Measurements from ENCODE around the gene HSPB1.
A peak's percentile ranks its signal among the peaks of the same experiment; 100 is the strongest.
"Not testable (repeated sequence)": the region's sequence is repeated elsewhere in the genome, so short reads cannot be mapped to it uniquely, and the experiment has no call there.

HSPB1 gene

DNA sequence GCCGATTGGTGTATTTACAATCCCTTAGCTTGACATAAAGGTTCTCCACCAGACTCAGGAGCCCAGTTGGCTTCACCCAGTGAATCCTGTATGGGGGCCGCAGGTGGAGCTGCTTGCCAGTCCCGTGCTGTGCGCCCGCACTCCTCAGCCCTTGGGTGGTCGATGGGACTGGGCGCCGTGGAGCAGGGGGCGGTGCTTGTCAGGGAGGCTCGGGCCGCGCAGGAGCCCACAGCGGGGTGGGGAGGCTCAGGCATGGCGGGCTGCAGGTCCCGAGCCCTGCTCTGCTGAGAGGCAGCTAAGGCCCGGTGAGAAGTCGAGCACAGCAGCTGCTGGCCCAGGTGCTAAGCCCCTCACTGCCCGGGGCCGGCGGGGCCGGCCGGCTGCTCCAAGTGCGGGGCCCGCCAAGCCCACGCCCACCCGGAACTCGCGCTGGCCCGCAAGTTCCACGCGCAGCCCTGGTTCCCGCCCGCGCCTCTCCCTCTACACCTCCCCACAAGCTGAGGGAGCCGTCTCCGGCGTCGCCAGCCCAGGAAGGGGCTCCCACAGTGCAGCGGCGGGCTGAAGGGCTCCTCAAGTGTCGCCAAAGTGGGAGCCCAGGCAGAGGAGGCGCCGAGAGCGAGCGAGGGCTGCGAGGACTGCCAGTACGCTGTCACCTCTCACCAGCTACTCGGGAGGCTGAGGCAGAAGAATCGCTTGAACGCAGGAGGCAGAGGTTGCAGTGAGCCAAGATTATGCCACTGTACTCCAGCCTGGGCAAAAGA is 7.0 kb downstream of the HSPB1 start:
- not testable (repeated sequence) for DNase-seq

DNA sequence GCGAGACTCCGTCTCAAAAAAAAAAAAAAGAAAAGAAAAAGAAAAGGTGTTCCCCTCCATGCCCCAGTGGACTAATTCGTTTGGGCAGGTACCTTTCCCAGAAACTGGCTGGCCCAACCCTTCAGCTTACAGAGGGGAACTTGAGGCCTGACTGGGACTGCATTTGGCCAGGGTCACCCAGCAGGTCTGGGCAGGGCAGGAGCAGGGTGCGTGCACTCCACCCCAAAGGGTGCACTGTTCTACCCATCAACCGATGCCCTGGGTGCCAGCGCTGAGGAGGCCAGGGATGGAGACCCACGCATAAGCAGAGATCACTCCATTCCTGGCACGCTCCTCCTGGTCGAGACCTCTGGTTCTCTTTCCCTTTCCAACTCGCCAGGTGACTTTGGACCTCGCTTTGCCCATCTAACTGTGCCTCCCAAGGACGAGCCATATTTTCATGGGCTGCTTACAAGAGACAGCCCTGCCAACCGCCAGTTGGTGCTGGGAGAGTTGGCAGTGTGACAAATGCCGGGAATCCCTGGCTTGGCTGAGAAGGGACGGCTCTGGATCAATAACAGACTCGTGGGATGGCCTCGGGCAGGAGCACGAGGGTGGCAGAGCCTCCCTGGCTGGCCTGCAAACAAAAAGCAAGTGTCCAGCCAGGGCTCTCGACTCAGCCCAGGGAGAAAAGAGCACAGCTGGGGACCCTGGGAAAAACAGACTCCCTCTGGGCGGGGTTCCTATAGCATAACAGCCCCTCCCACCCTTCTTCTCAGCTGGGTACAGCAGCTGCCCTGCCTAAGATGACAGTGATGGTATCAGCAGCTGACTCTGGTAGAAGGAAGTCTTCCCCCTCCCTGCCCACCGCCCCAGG is 7.9 kb downstream of the HSPB1 start:
- no peak for DNase-seq

DNA sequence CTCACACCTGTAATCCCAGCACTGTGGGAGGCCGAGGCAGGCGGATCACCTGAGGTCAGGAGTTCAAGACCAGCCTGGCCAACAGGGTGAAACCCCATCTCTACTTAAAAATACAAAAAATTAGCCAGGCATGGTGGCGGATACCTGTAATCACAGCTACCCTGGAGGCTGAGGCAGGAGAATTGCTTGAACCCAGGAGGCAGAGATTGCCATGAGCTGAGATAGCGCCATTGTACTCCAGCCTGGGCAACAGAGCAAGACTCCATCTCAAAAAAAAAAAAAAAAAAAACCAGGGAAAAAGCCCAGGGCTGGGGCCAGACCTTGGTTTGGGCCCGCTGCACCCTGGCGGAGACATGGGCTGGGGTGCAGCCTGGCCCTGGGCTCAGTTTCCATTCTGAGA is 9.4 kb downstream of the HSPB1 start:
- not testable (repeated sequence) for DNase-seq

DNA sequence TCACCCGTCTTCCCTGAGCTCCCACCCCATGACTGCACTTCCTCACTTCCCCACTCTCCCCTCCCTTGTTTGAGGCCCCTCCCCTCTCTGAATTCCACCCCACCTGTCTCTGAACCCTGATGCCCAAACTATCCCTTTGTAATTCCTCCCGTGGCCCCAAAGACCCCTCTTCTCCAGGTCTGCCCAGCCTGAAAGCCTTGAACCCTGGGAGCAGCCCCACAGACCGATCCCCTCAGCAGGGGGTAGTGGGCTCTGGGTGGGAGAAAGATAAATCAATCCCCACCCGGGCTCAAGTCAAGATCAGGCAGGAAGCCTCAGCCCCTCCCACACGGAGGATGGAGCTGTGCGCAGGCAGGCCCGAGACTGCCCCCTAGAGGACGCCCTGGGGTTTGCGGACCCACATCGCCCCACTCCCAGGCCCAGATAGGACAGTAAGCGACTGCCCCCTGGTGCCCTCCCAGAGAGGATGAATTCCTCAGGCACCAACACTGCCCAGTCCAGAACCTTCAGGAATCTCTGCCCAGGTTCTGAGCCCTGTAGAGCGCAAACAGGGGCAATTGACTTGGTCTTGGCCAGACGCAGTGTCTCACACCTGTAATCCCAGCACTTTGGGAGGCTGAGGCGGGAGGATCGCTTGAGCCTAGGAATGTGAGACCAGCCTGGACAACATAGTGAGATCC is 11.7 kb downstream of the HSPB1 start:
- peak; percentile 95 for DNase-seq

DNA sequence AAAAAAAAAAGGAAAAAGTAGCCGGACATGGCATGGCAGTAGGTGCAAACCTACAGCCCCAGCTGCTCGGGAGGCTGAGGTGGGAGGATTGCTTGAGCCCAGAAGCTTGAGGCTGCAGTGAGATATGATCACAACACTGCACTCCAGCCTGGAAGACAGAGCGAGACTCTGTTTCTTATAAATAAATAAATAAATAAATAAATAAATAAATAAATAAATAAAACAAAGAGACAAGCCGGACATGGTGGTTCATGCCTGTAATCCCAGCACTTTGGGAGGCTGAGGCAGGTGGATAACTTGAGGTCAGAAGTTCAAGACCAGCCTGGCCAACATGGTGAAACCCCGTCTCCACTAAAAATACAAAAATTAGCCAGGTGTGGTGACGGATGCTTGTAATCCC is 12.3 kb downstream of the HSPB1 start:
- not testable (repeated sequence) for DNase-seq

DNA sequence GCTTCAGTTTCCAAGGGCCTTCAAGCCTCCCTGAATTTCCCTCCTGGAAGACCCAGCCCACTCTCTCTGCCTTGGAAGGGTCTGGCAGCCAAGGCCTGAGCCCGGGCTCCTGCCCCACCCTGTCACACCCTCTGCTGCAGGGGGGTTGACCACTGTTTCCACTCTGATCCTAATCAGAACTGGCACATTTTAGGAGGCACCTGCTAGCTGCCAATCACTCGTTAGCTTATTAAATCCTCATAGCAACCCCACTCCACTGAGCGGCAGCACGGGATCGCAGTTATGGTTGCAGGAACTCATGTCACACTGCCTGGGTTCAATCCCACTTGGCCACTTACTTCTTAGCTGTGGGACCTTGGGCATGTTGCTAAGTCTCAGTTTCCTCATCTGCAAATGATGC is 12.9 kb downstream of the HSPB1 start:
- DNase-seq: no peak

DNA sequence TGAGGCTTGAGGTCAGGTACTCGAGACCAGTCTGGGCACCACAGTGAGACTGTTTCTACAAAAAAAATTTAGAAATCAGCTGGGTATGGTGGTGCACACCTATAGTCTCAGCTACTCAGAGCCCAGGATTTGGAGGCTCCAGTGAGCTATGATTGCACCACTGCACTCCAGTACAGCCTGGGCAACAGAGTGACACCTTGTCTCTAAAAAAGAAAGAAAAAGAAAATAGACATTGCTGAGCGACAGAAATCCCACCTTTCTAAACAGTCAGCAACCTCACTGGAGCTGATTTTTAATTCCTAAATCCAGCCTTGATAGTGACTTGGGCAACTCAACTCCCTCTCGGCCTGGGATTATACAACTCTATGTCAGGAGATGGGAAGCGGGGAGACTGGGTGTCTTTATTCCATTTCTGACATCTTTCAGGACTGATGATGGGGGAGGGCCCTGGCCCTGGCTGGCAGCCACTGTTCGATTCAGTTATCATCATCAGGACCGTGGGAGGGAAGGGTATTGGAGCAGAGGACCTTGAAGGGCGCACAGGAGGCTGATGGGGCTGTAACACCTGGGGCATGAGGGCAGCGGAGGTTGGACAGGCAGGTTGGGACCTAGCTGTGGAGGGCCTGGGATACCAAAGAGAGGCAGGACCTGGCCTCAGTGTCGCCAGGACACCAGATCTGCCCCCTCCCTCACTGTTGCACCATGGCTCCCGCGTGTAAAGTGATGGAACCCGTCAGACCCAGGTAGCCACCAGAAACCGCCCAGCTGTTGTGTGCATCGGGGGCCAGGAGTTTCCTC is 14.7 kb downstream of the HSPB1 start:
- no peak for DNase-seq

DNA sequence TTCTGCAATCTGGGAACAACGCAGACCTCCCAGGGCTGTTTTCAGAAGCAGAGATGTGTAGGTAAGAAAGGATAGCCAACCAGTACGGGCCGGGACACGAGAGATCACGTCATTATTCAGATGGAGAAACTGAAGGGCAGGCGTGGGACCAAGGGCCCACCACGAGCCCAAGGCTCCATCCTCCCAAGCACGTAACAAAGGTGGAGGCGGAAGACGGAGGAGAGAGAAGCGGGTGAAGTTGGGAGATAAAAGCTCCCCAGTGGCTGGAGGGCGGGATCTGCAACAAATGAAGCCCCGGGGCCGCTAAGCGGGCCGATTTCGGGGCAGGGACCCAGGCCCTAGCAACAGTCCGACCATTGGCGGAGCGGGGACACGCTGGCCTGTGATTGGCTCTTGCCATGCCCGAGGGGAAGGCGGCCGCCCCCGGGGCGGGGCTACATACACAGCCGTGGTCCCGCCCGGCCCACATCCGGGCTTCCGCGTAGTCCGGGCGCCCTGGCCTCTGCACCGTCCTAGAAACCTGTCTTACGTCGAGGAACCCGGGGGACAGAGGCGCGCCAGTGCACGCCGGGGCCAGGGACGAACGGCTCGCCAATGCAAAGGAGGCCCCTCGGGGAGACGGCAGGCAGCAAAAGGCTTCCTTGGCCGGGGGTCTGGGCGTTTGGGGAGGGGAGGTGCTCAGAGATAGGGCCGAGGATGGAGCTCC is 15.5 kb downstream of the HSPB1 start:
- DNase-seq: peak; percentile 96

DNA sequence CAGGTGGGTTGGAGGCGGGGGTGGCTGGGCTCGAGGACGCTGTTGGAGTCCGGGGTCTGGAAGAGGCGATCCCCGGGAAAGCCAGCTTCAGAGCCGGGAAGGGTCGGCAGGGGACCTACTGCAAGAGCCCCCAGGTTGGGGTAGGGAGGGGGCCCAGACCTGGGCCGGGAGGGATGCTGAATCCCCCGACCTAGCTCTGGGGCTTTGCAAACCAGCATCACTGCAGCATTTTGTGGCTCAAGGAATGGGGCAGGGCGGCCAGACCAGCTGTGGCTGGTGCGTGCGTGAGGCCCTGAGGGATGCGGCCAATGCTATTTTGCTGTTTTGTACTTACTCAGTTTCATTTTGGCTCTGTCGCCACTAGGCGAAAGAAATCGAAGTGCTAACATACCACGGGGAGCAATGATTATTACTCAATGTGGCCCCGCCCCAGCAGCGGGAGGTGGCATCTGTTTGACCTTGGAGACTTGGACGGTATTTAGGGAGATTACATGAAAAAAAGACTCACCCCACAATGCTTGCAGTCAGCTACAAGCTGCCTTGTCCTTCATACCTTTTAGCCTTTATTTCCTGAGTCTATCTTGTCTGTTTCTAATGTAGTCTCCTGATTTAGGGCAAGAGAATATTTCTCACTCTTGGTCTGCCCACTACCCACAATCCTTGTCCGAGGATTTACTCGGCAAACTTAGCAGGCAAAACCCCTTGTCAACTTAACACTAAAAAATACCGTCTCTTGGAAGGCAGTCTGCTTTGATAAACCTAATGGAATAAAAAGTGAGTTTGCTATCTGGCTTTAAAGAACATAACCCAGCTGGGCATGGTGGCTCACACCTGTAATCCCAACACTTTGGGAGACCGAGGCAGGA is 16.2 kb downstream of the HSPB1 start:
- peak; percentile 51 for DNase-seq

DNA sequence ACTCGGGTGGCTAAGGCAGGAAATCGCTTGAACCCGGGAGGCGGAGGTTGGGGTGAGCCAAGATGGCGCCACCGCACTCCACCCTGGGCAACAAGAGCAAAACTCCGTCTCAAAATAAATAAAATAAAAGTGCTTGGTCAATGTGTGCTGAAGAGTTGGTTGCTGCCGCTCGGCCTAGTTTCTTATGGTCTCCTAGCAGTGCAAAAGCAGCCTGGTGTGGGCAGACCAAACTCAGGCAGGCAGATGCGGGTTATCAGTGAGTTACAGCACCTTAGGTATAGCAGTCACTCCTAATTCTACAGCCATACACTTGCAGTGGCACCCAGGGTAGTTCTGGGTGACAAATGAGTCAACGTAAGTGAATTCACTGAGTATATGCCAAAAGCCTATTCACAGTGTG is 22.6 kb downstream of the HSPB1 start:
- no peak for DNase-seq

DNA sequence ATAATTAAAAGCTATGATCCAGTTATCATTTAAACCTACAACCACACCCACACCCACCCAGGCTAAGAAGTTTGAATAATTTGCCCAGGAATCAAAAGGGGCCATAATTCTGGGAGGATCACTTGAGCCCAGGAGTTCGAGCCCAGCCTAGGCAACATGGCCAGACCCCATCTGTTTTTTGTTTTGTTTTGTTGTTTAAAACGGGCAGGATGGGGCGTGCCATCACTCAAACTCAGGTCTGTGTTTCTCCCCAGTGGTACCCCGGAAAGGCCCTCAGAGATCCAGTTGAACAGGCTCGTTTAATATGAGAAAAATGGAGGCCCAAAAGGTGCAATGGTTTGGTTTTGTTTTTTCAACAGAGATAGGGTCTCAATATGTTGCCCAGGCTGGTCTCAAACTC is 23.3 kb downstream of the HSPB1 start:
- DNase-seq: no peak

DNA sequence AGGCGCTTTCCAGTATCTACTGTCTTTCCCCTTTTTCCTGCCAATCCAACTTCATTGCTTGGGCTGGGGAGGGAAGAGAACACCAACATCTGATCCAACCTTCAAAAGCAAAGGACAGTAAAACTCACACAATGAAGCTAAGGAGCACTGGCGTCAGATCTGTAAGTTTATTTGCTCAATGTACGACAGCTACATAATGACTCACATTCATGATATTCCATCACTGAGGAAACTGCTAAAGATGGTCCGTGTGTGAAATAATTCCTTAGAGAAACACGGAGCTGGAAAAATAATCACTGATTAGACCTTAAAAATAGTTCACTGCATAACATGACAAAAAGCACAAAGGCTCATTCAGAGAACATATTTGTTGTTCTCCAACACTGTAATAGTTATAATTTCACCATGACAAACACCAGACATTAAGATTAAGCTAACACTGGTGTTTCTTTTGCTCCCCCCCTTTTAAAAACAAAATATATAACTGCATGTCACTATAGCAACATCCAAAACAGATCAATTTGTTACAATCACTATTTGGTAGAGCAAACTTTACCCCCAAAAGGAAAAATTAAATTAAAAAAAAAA is 24.3 kb downstream of the HSPB1 start:
- no peak for DNase-seq

DNA sequence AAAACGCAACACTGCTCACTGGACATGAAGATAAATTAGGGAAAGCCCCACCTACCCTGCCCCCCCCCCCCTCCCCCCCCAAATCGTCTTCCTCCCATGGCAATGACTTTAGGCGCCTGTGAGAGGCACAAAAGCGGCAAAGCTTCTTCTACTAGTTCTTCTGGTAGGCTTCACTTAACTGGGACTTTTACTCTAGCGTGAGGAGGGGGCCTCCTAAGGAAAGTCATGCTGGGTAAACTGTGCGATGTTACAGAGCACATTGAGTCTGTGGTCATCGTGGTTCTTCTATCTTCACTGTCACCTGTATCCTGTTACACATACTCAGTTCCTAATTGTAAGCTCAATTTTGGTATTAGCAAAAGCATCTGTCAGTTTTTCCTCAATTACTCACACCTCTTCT is 25.1 kb downstream of the HSPB1 start:
- DNase-seq: no peak

DNA sequence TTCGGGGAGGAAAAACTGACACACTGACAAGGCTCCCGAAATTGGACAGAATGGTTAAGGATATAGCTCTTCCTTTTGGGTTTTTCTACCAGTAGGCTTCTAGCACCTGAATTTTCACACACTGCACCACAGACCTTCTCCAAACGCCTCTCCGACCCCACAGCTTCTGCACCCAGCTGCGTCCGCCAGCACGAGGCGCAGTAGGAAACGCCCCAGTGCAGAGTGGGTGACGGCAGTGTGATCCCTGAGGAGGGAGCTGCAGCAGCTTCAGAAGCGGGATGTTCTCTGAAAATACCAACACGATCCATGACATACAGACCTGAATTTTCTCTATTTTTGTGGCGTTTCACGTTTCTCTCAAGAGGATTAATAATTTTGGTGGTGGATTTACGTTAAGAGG is 25.9 kb downstream of the HSPB1 start:
- DNase-seq: no peak

DNA sequence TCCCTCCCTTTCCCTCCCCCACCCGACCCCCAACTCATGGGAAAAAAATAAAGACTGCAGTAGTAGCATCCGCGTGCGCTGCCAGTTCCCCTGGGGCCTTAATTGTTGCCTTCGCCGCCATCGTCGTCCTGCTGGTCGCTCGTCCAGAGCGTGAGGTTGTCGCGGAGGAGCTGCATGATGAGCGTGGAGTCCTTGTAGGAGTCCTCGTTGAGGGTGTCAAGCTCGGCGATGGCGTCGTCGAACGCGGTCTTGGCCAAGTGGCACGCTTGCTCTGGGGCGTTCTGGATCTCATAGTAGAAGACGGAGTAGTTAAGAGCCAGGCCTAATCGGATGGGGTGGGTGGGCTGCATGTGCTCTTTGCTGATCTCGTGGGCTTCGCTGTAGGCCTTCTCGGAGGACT is 27.0 kb downstream of the HSPB1 start:
- DNase-seq: no peak

DNA sequence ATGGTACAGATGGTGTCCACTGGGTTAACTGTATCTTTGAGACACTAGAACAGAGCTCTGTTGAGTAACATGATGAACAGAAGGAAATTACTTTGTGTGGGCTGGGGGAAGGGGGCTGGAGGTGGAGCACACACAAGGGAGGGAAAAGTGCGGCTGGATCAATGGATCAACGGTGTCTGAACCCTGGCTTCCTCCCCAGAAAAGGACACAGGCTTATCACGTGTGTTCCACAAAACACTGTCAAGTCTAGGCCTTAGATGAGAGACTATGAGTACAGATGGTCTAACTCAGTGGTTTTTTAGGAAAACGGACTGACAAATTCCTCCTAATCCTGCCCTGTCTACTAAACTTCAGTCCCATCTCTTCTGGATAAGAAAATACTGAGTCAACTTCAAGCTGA is 27.8 kb downstream of the HSPB1 start:
- DNase-seq: no peak

DNA sequence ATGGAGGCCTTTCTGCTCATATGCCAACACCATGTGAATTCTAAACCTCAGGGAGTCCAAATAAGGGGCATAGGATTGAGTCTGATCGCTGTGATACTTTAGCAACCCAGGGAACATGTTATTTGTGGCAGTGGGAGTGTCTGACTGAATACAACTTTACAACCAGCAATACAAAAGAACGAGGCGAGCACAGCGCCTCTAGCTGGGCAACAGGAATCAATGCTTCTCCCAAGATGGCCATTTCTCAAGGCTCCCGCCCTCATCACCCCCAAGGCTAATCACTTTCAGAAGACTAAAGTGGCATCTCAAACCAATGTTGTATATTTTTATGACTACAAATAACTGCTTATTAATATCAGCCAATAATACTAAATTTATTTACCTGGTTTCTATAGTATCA is 28.2 kb downstream of the HSPB1 start:
- DNase-seq: no peak

DNA sequence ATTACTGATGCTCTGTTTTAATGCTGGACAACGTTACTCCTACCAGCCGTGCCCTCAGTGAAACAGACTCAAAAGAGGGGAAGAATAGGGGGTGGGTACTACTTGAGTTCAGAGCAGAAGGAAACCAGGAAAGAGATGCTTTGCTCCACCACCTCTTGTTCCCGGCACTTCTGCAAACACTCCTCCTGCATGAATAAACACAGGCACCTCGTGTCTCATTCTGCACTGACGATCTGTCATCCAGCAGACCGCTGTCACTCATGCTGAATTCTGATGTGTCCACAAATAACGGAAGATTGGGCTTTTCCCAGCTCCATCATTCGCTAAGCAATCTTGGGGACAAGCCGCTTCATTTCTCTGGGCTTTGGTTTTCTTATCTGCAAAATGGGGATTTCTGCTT is 29.6 kb downstream of the HSPB1 start:
- no peak for DNase-seq

DNA sequence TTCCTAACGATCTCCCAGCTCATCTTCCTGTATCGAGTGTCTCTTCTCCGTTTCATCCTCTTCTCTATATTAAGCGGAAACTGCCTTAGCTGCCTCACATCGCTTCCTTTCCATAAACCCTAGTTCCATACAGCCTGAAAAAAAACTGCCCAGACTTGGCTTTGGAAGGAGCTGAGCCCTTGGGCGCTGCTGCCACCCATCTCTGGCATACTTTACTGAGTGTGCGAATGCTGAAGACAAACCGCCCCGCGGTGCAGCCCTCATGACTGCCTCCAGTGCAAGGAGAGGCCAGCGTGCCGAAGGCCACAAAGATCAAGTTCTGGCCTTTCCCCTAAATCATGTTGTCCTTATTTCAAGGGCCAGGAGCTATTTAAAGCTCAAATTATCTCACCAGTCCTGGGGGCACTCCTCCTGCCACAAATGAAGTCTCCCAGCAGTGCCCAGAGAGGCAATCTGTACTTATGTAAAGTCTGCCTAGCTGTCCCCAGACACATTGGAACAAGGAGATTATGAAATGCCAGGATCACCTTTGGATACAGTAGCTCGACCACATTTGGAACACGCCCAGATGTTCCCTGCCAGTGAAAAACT is 31.1 kb downstream of the HSPB1 start:
- DNase-seq: no peak

DNA sequence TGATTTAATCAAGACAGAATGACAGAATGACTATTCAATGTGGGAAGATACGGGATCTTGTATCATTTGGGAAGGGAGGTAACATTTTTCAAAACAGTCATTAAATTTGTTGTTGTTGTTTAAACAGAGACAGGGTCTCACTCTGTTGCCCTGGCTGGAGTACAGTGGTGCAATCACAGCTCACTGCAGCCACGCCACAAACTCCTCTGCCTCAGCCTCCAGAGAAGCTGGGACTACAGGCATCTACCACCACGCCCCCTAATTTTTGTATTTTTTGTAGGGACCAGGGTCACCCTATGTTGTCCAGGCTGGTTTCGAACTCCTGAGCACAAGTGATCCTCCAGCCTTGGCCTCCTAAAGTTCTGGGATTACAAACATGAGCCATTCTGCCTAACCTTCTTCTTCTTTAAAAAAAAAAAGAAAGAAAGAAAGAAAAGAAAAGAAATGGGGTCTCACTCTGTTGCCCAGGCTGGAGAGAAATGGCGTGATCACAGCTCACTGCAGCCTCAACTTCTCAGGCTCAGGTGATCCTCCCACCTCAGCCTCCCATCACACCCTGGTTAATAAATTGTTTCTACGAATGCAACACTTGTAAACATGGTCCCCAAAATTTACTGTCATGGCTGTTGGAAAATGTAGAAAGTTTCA is 32.0 kb downstream of the HSPB1 start:
- DNase-seq: no peak

All from effector CD4-positive, alpha-beta T cell (primary cell).